DOHH2 (cell line): ENCODE results near the gene TAS2R5.

Experiments
- EZH2phosphoT487 ChIP-seq: fragments of 200-600 bp; sonication (generic); IDR thresholded peaks from 2 replicates; pipeline ENCODE4 v1.6.1; 2017; ENCODE audit warnings: borderline replicate concordance, mild to moderate bottlenecking, antibody characterized with exemption, low read length, moderate library complexity, mixed read lengths
- TF ChIP-seq, protein P1 (sequence below): fragments of 200-600 bp; sonication (generic); IDR thresholded peaks from one replicate; pipeline ENCODE4 v1.5.1; 2014; ENCODE audit warnings: antibody characterized with exemption, mild to moderate bottlenecking, low read depth, low read length; ENCODE audit not compliant: poor library complexity, severe bottlenecking

DNA sequence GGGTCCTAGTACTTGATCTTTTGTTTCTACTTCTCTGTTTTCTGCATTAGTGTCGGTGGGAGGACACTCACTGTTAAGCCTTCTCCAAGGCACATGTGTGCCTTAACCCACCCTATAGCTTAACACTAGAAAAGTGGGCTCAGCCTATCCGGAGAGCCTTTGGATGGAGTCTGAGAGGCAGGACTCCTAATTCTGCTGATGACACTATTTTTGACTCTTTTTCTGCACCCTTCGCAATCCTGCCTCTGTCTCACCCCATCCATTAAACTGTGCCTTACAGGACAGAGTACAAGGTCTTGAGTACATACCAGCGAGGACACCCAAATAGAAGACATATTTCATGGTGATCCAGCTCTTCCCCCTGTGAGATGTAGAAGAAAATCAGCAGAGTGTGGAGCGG is 50.7 kb downstream of the TAS2R5 start:
- TF ChIP-seq, protein P1, sequence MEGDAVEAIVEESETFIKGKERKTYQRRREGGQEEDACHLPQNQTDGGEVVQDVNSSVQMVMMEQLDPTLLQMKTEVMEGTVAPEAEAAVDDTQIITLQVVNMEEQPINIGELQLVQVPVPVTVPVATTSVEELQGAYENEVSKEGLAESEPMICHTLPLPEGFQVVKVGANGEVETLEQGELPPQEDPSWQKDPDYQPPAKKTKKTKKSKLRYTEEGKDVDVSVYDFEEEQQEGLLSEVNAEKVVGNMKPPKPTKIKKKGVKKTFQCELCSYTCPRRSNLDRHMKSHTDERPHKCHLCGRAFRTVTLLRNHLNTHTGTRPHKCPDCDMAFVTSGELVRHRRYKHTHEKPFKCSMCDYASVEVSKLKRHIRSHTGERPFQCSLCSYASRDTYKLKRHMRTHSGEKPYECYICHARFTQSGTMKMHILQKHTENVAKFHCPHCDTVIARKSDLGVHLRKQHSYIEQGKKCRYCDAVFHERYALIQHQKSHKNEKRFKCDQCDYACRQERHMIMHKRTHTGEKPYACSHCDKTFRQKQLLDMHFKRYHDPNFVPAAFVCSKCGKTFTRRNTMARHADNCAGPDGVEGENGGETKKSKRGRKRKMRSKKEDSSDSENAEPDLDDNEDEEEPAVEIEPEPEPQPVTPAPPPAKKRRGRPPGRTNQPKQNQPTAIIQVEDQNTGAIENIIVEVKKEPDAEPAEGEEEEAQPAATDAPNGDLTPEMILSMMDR = no peak
- TF ChIP-seq EZH2phosphoT487 = no peak
